Endothelial cell of umbilical vein (primary cell): ENCODE results near the gene B4GALNT4. TPM values are rescaled to one million over a fixed set of nuclear protein-coding genes. Genes with fewer than 3 reads are reported as not detected.

Source experiments
- BruUV-seq: library from RNA; stranded (reverse); fragments of 400-500 nt; replicated peaks from 2 replicates; lab custom pipeline; 2021; lab: Mats Ljungman, UMichigan
- CTCF ChIA-PET: fragments of 300-600, 350-600 bp; sonication (Branson Sonifier 250); formaldehyde crosslinking; loops from one replicate; lab custom pipeline; 2021; ENCODE audit warnings: antibody characterized with exemption, inconsistent platforms; lab: Charles Lee
- POLR2A ChIA-PET: fragments of 300-600, 350-600 bp; sonication (Branson Sonifier 250); formaldehyde crosslinking; loops from one replicate; lab custom pipeline; 2021; ENCODE audit warnings: antibody characterized with exemption, inconsistent platforms; lab: Charles Lee
- DNase-seq: peaks from one replicate; pipeline ENCODE4 v3.0.0-alpha.2; 2011; ENCODE audit warnings: low read depth, low spot score
- FAIRE-seq: peaks from 2 replicates; lab custom pipeline; 2011; peaks lifted over from hg19 to GRCh38; lab: Jason Lieb, UNC
- H2AFZ ChIP-seq: 2 replicates; pipeline ENCODE4 v1.6.0; 2012; ENCODE audit warnings: low read depth, low read length, control low read depth, inconsistent platforms
- H3K27ac ChIP-seq: 2 replicates; pipeline ENCODE4 v1.5.1; 2011; ENCODE audit warnings: low read depth, mild to moderate bottlenecking, control low read depth, low read length, moderate library complexity; ENCODE audit not compliant: insufficient read depth
- H3K27me3 ChIP-seq, 2 experiments: 2 replicates each; pipeline versions ENCODE4 v1.6.0 to v1.6.1; 2011; ENCODE audit warnings: low read length in 2 of 2, mixed read lengths in 1 of 2; ENCODE audit not compliant: control insufficient read depth in 2 of 2, insufficient read depth in 2 of 2
- H3K36me3 ChIP-seq, 2 experiments: 2 replicates in 1 of 2; 3 replicates in 1 of 2; pipeline ENCODE4 v1.5.1; 2011; ENCODE audit warnings: low read length in 2 of 2, mild to moderate bottlenecking in 1 of 2, moderate library complexity in 1 of 2; ENCODE audit not compliant: control insufficient read depth in 2 of 2, insufficient read depth in 2 of 2; ENCODE audit errors: extremely low read depth in 1 of 2
- H3K4me1 ChIP-seq: 3 replicates; pipeline ENCODE4 v1.5.1; 2011; ENCODE audit warnings: mild to moderate bottlenecking, low read length; ENCODE audit not compliant: control insufficient read depth, insufficient read depth; ENCODE audit errors: extremely low read depth
- H3K4me2 ChIP-seq: 2 replicates; pipeline ENCODE4 v1.6.1; 2011; ENCODE audit warnings: low read length, control low read depth, mixed read lengths; ENCODE audit not compliant: insufficient read depth
- H3K4me3 ChIP-seq, 3 experiments: fragments of 200-600 bp in 1 of 3; sonication (generic), shearing (Covaris generic) in 1 of 3; replicated peaks in 1 of 3; 2 replicates each; pipeline ENCODE4 v1.5.1; 2011 to 2016; ENCODE audit warnings: control low read depth in 3 of 3, low read length in 3 of 3, mild to moderate bottlenecking in 2 of 3, inconsistent platforms in 1 of 3, low read depth in 1 of 3, moderate library complexity in 1 of 3; ENCODE audit not compliant: insufficient read depth in 1 of 3
- H3K79me2 ChIP-seq: 2 replicates; pipeline ENCODE4 v1.6.0; 2012; ENCODE audit warnings: low read length, inconsistent platforms; ENCODE audit not compliant: control insufficient read depth, insufficient read depth
- H3K9ac ChIP-seq: replicated peaks from 2 replicates; pipeline ENCODE3; 2011; ENCODE audit warnings: low read length, control low read depth; ENCODE audit not compliant: insufficient read depth; ENCODE audit errors: extremely low read depth
- H3K9me1 ChIP-seq: replicated peaks from 3 replicates; pipeline ENCODE4 v1.6.0; 2011; ENCODE audit warnings: mild to moderate bottlenecking, low read length; ENCODE audit not compliant: control insufficient read depth, insufficient read depth; ENCODE audit errors: extremely low read depth
- H3K9me3 ChIP-seq: replicated peaks from 2 replicates; pipeline ENCODE4 v1.5.1; 2012; ENCODE audit warnings: low read length, inconsistent platforms; ENCODE audit not compliant: control insufficient read depth, insufficient read depth
- H4K20me1 ChIP-seq: replicated peaks from 2 replicates; pipeline ENCODE3; 2011; ENCODE audit warnings: mild to moderate bottlenecking, low read length; ENCODE audit not compliant: control insufficient read depth, insufficient read depth; ENCODE audit errors: extremely low read depth
- EZH2 ChIP-seq: IDR thresholded peaks from 2 replicates; pipeline ENCODE4 v1.6.1; 2012; ENCODE audit warnings: borderline replicate concordance, low read depth, mild to moderate bottlenecking, moderate library complexity, low read length, inconsistent platforms; ENCODE audit not compliant: severe bottlenecking
- GATA2 ChIP-seq: IDR thresholded peaks from 2 replicates; pipeline ENCODE4 v1.7.0; 2011; ENCODE audit warnings: low read depth, mild to moderate bottlenecking, moderate library complexity, mixed read lengths, low read length; ENCODE audit not compliant: insufficient read length, insufficient read depth
- MYC ChIP-seq: IDR thresholded peaks from one replicate; pipeline ENCODE4 v1.6.1; 2011; ENCODE audit warnings: mild to moderate bottlenecking, low read depth, low read length
- POLR2A ChIP-seq: IDR thresholded peaks from 2 replicates; pipeline ENCODE4 v1.6.1; 2012; ENCODE audit warnings: low read depth, mild to moderate bottlenecking, control low read depth, low read length
- POLR2AphosphoS5 ChIP-seq: IDR thresholded peaks from 2 replicates; pipeline ENCODE4 v1.6.1; 2012; ENCODE audit warnings: low read depth, mild to moderate bottlenecking, control low read depth, low read length, moderate library complexity; ENCODE audit not compliant: insufficient read depth
- dilution Hi-C: fragments of 300-500 bp; cut with MboI; formaldehyde crosslinking; loops from one replicate; pipeline ENCODE4 v1.15.0; 2019; ENCODE audit warnings: low sequenced_read_pairs; ENCODE audit not compliant: extremely low pct_ligation_motif_present
- intact Hi-C: fragments of 100-400 bp; cut with micrococcal nuclease; formaldehyde crosslinking; loops from one replicate; pipeline ENCODE4 v1.10.0; 2022
- polyA plus RNA-seq, 4 experiments: library from polyadenylated mRNA; depleted of rRNA in 3 of 4; stranded (reverse) in 3 of 4; unstranded in 1 of 4; fragments of >200 nt; gene quantifications; 2 replicates each; pipeline versions ENCODE4 v1.2.1 to v1.2.3, GENCODE V29; 2011 to 2012; ENCODE audit warnings: missing spikeins in 1 of 4
- total RNA-seq: library from RNA; stranded (reverse); gene quantifications from 2 replicates; pipeline ENCODE4 v1.2.3, GENCODE V29; 2021
- TF ChIP-seq, protein P1 (sequence below): IDR thresholded peaks from 2 replicates; pipeline ENCODE4 v1.6.1; 2011; ENCODE audit not compliant: insufficient read depth, insufficient read length
- TF ChIP-seq, protein P2 (sequence below), 2 donors: IDR thresholded peaks; 1 replicate in 1 of 2; 2 replicates in 1 of 2; pipeline ENCODE4 v1.5.1; 2011; ENCODE audit warnings: low read length in 2 of 2, mild to moderate bottlenecking in 2 of 2, moderate library complexity in 2 of 2, control low read depth in 1 of 2, inconsistent platforms in 1 of 2, low read depth in 1 of 2; ENCODE audit not compliant: insufficient read depth in 1 of 2; ENCODE audit errors: extremely low read depth in 1 of 2

Gene B4GALNT4
- total and polyA plus RNA-seq, 2 donors (not counting 3 experiments of a cell fraction or from before 2014, with no cell fraction given), result 9.2 to 9.6 TPM

DNA sequence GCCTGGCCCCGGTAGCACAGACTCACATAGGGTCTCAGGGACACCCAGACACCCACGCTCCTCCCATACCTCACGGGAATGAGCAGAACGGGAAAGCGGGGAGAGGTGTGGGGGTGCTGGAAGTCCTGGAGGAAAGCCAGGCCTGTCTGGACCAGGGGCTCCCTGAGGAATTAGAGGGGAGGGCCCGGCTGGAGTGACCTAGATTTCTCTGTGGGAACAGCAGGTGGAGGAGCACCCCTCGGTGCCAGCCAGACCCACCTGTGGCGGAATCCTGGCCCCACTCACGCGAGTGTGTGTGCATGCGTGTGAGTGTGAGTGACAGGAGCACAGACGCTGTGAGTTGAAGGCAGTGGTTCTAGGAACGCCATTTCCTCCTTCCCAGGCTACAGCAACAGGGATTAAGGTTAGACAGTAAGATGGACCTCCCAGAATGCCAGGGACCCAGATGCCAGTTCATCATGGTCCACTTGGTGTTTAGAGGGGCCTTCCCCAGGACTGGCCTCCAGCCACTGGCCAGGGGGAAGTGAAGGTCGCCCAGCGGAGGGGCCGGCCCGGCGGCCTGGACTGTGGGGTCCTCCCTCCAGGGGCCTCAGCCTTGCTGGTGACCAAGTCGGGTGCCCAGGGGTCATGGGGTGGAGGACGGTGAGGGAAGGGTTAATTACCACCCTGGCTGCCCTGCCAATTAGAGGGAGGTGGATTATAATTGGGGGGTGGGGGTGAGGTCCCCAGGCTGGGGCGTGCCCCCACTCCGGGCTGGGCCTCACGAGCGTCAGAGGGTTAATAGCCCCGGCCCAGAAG, 25.8 kb downstream of the B4GALNT4 start:
- POLR2A ChIA-PET, result no interaction called here
- DNase-seq (no peak), FAIRE-seq (no peak)
- Histone ChIP-seq H4K20me1 (no peaks in the 10 kb centered on the region), H3K4me3 (no peak overlapping the region), H3K9me1 (no peaks in the 10 kb centered on the region), H3K4me1 (peaks cover 2% of the 10 kb centered on the region), H3K36me3 (no peaks in the 10 kb centered on the region), H2AFZ (no peak overlapping the region), H3K27ac (no peak overlapping the region), H3K79me2 (no peaks in the 10 kb centered on the region), H3K4me2 (no peak overlapping the region), H3K27me3 (peaks cover 0 to 3% of the 10 kb centered on the region in 2 experiments), H3K9me3 (no peaks in the 10 kb centered on the region), H3K9ac (no peak overlapping the region)
- TF ChIP-seq MYC (no peak), POLR2AphosphoS5 (no peak), EZH2 (no peak), POLR2A (no peak), GATA2 (no peak)
- TF ChIP-seq, protein P1, sequence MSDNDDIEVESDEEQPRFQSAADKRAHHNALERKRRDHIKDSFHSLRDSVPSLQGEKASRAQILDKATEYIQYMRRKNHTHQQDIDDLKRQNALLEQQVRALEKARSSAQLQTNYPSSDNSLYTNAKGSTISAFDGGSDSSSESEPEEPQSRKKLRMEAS, result no peak
- TF ChIP-seq, protein P2, sequence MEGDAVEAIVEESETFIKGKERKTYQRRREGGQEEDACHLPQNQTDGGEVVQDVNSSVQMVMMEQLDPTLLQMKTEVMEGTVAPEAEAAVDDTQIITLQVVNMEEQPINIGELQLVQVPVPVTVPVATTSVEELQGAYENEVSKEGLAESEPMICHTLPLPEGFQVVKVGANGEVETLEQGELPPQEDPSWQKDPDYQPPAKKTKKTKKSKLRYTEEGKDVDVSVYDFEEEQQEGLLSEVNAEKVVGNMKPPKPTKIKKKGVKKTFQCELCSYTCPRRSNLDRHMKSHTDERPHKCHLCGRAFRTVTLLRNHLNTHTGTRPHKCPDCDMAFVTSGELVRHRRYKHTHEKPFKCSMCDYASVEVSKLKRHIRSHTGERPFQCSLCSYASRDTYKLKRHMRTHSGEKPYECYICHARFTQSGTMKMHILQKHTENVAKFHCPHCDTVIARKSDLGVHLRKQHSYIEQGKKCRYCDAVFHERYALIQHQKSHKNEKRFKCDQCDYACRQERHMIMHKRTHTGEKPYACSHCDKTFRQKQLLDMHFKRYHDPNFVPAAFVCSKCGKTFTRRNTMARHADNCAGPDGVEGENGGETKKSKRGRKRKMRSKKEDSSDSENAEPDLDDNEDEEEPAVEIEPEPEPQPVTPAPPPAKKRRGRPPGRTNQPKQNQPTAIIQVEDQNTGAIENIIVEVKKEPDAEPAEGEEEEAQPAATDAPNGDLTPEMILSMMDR (IDR thresholded peaks at IDR 0.05; ENCODE audit: extremely low read depth in 1 of 2, insufficient read depth in 1 of 2, low read depth in 1 of 2, low read length in 2 of 2), result no peak
- CTCF ChIA-PET, result interaction anchor here (1.8 kb wide), 1 partner anchor 74 kb away, joined by 4 read pairs; no protein-coding TSS in a partner anchor
- no TSS peak for BruUV-seq
- dilution Hi-C loops, result no loop called here
- intact Hi-C loops, result no loop called here
